ENCODE results near the gene COL9A3. TPM values are rescaled to one million over a fixed set of nuclear protein-coding genes. Genes with fewer than 3 reads are reported as not detected.

Gene COL9A3
- total RNA-seq, 1 donor from 2014 or later = 576 TPM

- Mint-ChIP-seq H3K27me3 (ENCODE audit: low read depth) (no peaks in the 10 kb centered on the region), H3K9me3 (no peaks in the 10 kb centered on the region), H3K36me3 (no peaks in the 10 kb centered on the region), H3K4me1 (peaks cover 27% of the 10 kb centered on the region), H3K27ac (no peak overlapping the region), H3K4me3 (no peak overlapping the region)
- no peak for DNase-seq (ENCODE audit: low spot score in 2 of 2, unreplicated experiment in 2 of 2)
- TF ChIP-seq CTCF (IDR thresholded peaks at IDR 0.05; ENCODE audit: unreplicated experiment) = no peak
Measured at GRCh38 chr20:62777528-62777830, 39.4 kb upstream of the COL9A3 start.

GRCh38 chr20:62778058-62778457 is 38.8 kb upstream of the COL9A3 start:
- no peak overlapping the region for H3K27ac Mint-ChIP-seq

DNA sequence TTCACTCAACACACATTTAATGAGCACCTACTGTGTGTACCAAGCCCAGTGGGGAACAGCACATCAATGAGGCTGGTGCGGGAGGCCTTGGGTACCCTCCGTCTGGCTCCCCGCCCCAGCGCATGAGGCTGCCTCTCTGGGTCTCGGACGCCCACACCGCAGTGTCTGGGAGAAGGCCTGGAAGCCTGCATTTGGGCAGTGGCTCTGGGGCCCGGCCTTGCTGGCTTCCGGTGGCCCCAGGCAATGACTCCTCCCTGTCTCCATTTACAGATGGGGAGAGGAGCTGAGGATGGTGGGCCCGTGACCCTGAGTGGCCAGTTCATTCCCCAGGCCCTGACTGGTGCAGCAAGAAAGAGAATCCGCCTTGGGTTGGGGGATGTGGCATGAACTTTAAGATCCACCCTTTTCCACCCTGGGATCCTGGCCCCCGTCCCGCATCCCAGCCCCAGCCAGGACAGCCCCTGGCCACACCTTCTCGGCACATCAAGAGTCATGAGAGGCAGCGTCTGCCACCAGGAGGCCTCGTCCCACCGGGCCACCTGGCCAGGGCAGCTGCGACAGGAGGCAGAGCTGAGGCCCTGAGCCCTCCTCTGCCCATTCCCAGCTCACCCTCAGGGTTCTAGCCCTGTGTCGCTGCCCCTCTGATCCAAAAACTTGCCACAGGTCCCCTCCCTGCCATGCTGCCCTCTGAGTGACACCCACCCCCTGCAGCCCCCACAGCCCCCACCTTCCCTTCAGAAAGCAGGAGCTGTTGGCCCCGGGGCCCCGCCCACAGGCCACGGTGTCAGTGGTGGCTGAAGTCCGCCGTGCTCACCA is 38.0 kb upstream of the COL9A3 start:
- H3K27ac Mint-ChIP-seq = no peak overlapping the region
- H3K36me3 Mint-ChIP-seq = no peaks in the 10 kb centered on the region
- H3K4me1 Mint-ChIP-seq = peaks cover 23% of the 10 kb centered on the region
- TF ChIP-seq CTCF (IDR thresholded peaks at IDR 0.05; ENCODE audit: unreplicated experiment) = no peak
- no peaks in the 10 kb centered on the region for H3K9me3 Mint-ChIP-seq
- H3K4me3 Mint-ChIP-seq = no peak overlapping the region
- no peaks in the 10 kb centered on the region for H3K27me3 Mint-ChIP-seq (ENCODE audit: low read depth)
- no peak for DNase-seq (ENCODE audit: low spot score in 2 of 2, unreplicated experiment in 2 of 2)

More at GRCh38 chr20:62778058-62778457, 38.8 kb upstream of the COL9A3 start:
- Mint-ChIP-seq H3K9me3 (no peaks in the 10 kb centered on the region), H3K4me3 (no peak overlapping the region), H3K36me3 (no peaks in the 10 kb centered on the region), H3K27me3 (ENCODE audit: low read depth) (no peaks in the 10 kb centered on the region), H3K4me1 (peaks cover 27% of the 10 kb centered on the region)
- no peak for DNase-seq (ENCODE audit: low spot score in 2 of 2, unreplicated experiment in 2 of 2)
- TF ChIP-seq CTCF (IDR thresholded peaks at IDR 0.05; ENCODE audit: unreplicated experiment) = no peak

DNA sequence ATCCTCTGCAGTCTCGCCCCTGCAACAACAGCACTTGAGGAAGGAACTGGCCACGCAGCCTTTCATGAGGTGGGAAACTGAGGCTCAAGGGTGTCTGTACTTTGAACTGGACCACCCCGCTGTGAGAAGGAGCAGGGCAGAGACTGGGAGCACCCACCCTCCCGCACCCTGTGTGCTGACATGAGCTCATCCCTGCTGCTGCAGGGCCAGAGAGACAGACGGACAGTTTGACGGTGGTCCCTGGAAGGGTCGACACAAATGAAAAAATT is 37.5 kb upstream of the COL9A3 start:
- Mint-ChIP-seq H3K4me3 (no peak overlapping the region), H3K9me3 (no peaks in the 10 kb centered on the region), H3K36me3 (no peaks in the 10 kb centered on the region), H3K4me1 (peaks cover 20% of the 10 kb centered on the region), H3K27ac (no peak overlapping the region), H3K27me3 (ENCODE audit: low read depth) (no peaks in the 10 kb centered on the region)
- DNase-seq (ENCODE audit: low spot score in 2 of 2, unreplicated experiment in 2 of 2) = no peak
- TF ChIP-seq CTCF (IDR thresholded peaks at IDR 0.05; ENCODE audit: unreplicated experiment) = no peak

GRCh38 chr20:62780204-62780603 is 36.6 kb upstream of the COL9A3 start:
- Mint-ChIP-seq H3K27me3 (ENCODE audit: low read depth) (no peaks in the 10 kb centered on the region), H3K4me3 (no peak overlapping the region), H3K9me3 (no peaks in the 10 kb centered on the region), H3K27ac (no peak overlapping the region), H3K4me1 (peaks cover 20% of the 10 kb centered on the region), H3K36me3 (no peaks in the 10 kb centered on the region)
- TF ChIP-seq CTCF (IDR thresholded peaks at IDR 0.05; ENCODE audit: unreplicated experiment) = no peak
- DNase-seq (ENCODE audit: low spot score in 2 of 2, unreplicated experiment in 2 of 2) = no peak

- H3K4me3 Mint-ChIP-seq = no peak overlapping the region
Measured at GRCh38 chr20:62780696-62781095, 36.2 kb upstream of the COL9A3 start.

More at GRCh38 chr20:62780696-62781095, 36.2 kb upstream of the COL9A3 start:
- H3K27ac Mint-ChIP-seq = no peak overlapping the region
- DNase-seq (ENCODE audit: low spot score in 2 of 2, unreplicated experiment in 2 of 2) = no peak
- no peaks in the 10 kb centered on the region for H3K36me3 Mint-ChIP-seq
- peaks cover 21% of the 10 kb centered on the region for H3K4me1 Mint-ChIP-seq
- H3K9me3 Mint-ChIP-seq = no peaks in the 10 kb centered on the region
- no peaks in the 10 kb centered on the region for H3K27me3 Mint-ChIP-seq (ENCODE audit: low read depth)
- no peak for TF ChIP-seq CTCF (IDR thresholded peaks at IDR 0.05; ENCODE audit: unreplicated experiment)

Measured in mesothelial cell of epicardium (in vitro differentiated cells).